ENCODE data around the gene SLC35B3. TPM values are rescaled to one million over a fixed set of nuclear protein-coding genes. Genes with fewer than 3 reads are reported as not detected.
A peak's percentile ranks its signal among the peaks of the same experiment; 100 is the strongest.

The SLC35B3 gene
- total and polyA plus RNA-seq, 2 of the 8 experiments (the other 6 are each of a cell fraction or from before 2014, with no cell fraction given) = 5.5 to 9.8 TPM

GRCh38 chr6:8435093-8435844 lies at the start of gene SLC35B3 (continued):
- TF ChIP-seq SAP30 (IDR thresholded peaks at IDR 0.05; ENCODE audit: insufficient read depth, insufficient replicate concordance, low read length) (peak; percentile 77), RFX5 (IDR thresholded peaks at IDR 0.05; ENCODE audit: borderline replicate concordance, low read depth, low read length) (no peak), POLR2A (IDR thresholded peaks at IDR 0.05; ENCODE audit: control extremely low read depth in 1 of 2, low read depth in 2 of 2, low read length in 2 of 2) (peak; percentile 80 to 87), EGR1 (IDR thresholded peaks at IDR 0.05; ENCODE audit: borderline replicate concordance, low read depth, low read length) (no peak), PHF8 (conservative IDR thresholded peaks at IDR 0.05; ENCODE audit: low read depth, low read length) (peak; percentile 75), KDM4A (IDR thresholded peaks at IDR 0.05; ENCODE audit: low read depth, low read length, severe bottlenecking) (peak; percentile 85)

All from H1 (cell line).